ENCODE measurements around the gene HSPG2.
A peak's percentile ranks its signal among the peaks of the same experiment; 100 is the strongest.

Gene HSPG2

DNA sequence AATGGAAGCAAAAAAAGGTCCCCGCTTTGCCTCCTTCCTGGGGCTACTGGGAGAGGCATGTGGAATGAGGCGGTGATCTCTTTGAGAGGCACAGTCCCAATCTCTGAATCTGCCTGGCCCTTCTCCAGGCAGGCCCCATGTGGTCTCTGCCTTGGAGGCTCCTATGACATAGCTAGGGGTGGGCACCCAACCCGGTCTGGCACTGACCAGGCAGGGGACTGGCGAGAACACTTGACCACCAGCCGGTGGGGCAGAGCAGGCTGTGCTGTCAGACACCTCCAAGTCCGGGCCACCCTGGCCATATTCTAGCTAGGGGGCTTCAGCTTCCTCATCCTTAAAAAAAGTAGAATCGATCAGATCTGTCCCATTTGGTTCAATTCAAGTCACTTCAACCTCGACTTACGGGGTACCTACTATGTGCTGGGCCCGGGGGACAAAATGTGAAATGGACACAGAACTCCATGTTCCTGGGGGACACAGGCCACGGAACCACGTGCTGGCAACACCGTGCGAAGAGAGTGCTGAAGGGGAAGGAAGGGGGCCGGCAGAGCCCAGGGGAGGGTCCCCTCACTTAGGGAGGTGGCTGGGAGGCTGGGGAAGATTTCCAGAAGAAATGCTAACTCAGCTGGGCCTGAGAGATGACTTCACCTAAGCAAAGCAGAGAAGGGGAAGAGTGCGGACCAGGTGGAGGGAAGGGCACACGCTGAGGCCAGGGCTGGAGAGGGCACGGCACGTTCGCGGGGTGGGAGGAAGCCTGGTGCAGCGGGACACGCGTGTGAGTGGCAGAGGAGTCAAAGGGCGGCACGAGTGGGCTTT, 33.3 kb downstream of the HSPG2 start:
- Histone ChIP-seq H2AK5ac (ENCODE audit: low read length) (no peak overlapping the region), H3K79me1 (ENCODE audit: low read length) (no peaks in the 10 kb centered on the region), H3K23ac (ENCODE audit: low read length) (no peak overlapping the region), H3K36me3 (ENCODE audit: control insufficient read depth, insufficient read depth, low read length) (no peaks in the 10 kb centered on the region), H2BK5ac (ENCODE audit: low read length) (no peak overlapping the region), H3K27ac (ENCODE audit: low read depth, low read length) (no peak overlapping the region), H3K56ac (ENCODE audit: low read length) (no peak overlapping the region), H3K4me2 (ENCODE audit: low read length) (no peak overlapping the region), H2BK15ac (replicated peaks; ENCODE audit: low read depth) (no peak overlapping the region), H3K4ac (ENCODE audit: low read depth, low read length) (no peak overlapping the region), H4K8ac (ENCODE audit: low read depth, low read length) (no peak overlapping the region), H4K5ac (ENCODE audit: low read length) (no peak overlapping the region), H3K18ac (ENCODE audit: low read length) (no peak overlapping the region), H3K4me3 (ENCODE audit: low read length) (no peak overlapping the region), H3K27me3 (ENCODE audit: insufficient read depth, low read length, poor library complexity) (no peaks in the 10 kb centered on the region), H3K4me1 (ENCODE audit: control insufficient read depth, low read depth, low read length) (no peaks in the 10 kb centered on the region), H2BK120ac (ENCODE audit: low read depth, low read length) (no peak overlapping the region), H3K9ac (ENCODE audit: low read length) (no peak overlapping the region), H3K79me2 (ENCODE audit: control insufficient read depth, insufficient read depth, low read length) (no peaks in the 10 kb centered on the region)
- no CpG with 5 or more reads among the region's 26 CpGs for WGBS (ENCODE audit: extremely low coverage, insufficient coverage, low lambda C conversion rate)
- no peak for DNase-seq

DNA sequence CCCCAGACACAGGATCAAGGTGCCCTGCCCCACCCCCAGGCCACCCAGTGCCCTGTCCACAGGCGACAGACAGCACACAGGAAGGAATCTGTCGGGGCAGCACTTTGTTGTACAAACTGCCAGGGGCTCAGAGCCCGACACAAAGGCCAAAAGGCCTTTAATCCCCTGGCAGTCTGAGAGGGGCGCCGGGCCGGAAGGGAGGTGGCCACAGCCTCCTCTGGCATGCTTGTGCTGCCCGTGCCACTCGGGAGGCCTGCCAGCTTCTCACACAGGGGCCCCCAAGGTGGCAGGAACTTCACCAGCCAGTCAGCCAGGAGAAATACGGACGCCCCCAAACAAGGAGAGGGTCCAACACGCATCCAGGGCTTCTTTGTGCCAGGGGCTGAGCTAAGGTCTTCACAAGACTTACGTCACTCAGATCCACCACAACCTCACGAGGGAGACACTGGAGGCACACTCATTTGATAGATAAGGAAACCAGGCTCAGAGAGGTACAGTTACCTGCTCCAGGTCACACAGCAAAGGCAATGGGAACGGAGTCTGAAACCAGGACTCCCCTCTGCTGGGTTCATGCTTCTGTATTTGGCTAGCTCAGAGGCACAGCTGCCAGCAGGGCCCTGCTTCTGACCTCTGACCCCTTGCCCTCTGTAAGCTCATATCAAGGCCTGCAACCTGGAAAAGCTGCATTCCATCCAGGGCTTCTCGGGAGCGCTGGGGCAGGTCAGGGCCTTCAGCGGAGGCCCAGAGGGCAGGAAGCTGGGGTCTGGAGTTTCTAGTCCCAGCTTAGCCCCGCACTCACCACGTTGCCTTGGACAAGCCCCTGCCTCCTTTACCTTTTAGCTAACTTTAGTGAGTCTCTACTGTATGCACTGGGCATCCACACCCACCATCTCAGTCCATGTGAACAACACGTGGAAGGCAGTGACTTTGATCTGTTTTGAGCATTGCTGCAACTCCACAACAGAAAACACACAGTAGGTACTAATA, 34.8 kb downstream of the HSPG2 start:
- Histone ChIP-seq H4K8ac (ENCODE audit: low read depth, low read length) (no peak overlapping the region), H3K4me3 (ENCODE audit: low read length) (no peak overlapping the region), H3K4me2 (ENCODE audit: low read length) (no peak overlapping the region), H3K56ac (ENCODE audit: low read length) (peak overlapping the region; percentile 30), H3K4ac (ENCODE audit: low read depth, low read length) (no peak overlapping the region), H3K4me1 (ENCODE audit: control insufficient read depth, low read depth, low read length) (no peaks in the 10 kb centered on the region), H3K79me1 (ENCODE audit: low read length) (no peaks in the 10 kb centered on the region), H2BK120ac (ENCODE audit: low read depth, low read length) (no peak overlapping the region), H3K23ac (ENCODE audit: low read length) (no peak overlapping the region), H3K9ac (ENCODE audit: low read length) (no peak overlapping the region), H3K27ac (ENCODE audit: low read depth, low read length) (no peak overlapping the region), H2AK5ac (ENCODE audit: low read length) (no peak overlapping the region), H3K36me3 (ENCODE audit: control insufficient read depth, insufficient read depth, low read length) (no peaks in the 10 kb centered on the region), H2BK15ac (replicated peaks; ENCODE audit: low read depth) (no peak overlapping the region), H2BK5ac (ENCODE audit: low read length) (no peak overlapping the region), H3K18ac (ENCODE audit: low read length) (no peak overlapping the region), H4K5ac (ENCODE audit: low read length) (no peak overlapping the region), H3K27me3 (ENCODE audit: insufficient read depth, low read length, poor library complexity) (no peaks in the 10 kb centered on the region), H3K79me2 (ENCODE audit: control insufficient read depth, insufficient read depth, low read length) (no peaks in the 10 kb centered on the region)
- no peak for DNase-seq
- WGBS (ENCODE audit: extremely low coverage, insufficient coverage, low lambda C conversion rate): no CpG with 5 or more reads among the region's 20 CpGs

DNA sequence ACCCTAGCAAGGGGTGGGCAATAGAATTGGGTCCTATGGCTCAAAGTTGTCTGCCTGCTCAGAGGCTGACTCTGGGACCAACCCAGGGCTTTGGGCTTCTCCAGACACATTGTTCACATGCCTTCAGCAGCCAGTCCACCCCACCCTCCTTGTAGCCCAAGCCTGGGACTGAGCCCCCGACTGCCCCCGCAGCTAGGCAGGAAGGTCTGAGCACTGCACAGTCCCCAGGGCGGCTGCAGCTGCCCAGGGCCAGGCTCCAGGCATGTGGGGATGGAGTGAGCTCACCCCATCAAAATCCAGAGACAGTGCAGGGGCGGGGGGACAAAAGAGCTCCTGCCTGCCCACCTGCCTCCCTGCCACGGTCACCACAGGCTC, 35.6 kb downstream of the HSPG2 start:
- Histone ChIP-seq H3K4me3 (ENCODE audit: low read length) (no peak overlapping the region), H3K23ac (ENCODE audit: low read length) (no peak overlapping the region), H3K36me3 (ENCODE audit: control insufficient read depth, insufficient read depth, low read length) (no peaks in the 10 kb centered on the region), H3K9ac (ENCODE audit: low read length) (no peak overlapping the region), H4K8ac (ENCODE audit: low read depth, low read length) (no peak overlapping the region), H3K18ac (ENCODE audit: low read length) (no peak overlapping the region), H4K5ac (ENCODE audit: low read length) (no peak overlapping the region), H3K79me1 (ENCODE audit: low read length) (no peaks in the 10 kb centered on the region), H3K27me3 (ENCODE audit: insufficient read depth, low read length, poor library complexity) (no peaks in the 10 kb centered on the region), H2BK15ac (replicated peaks; ENCODE audit: low read depth) (no peak overlapping the region), H2AK5ac (ENCODE audit: low read length) (no peak overlapping the region), H2BK120ac (ENCODE audit: low read depth, low read length) (no peak overlapping the region), H3K56ac (ENCODE audit: low read length) (peak overlapping the region; percentile 57), H2BK5ac (ENCODE audit: low read length) (no peak overlapping the region), H3K4ac (ENCODE audit: low read depth, low read length) (no peak overlapping the region), H3K4me1 (ENCODE audit: control insufficient read depth, low read depth, low read length) (no peaks in the 10 kb centered on the region), H3K79me2 (ENCODE audit: control insufficient read depth, insufficient read depth, low read length) (no peaks in the 10 kb centered on the region), H3K4me2 (ENCODE audit: low read length) (no peak overlapping the region), H3K27ac (ENCODE audit: low read depth, low read length) (no peak overlapping the region)
- WGBS (ENCODE audit: extremely low coverage, insufficient coverage, low lambda C conversion rate): no CpG with 5 or more reads among the region's 5 CpGs
- DNase-seq: peak; percentile 66

DNA sequence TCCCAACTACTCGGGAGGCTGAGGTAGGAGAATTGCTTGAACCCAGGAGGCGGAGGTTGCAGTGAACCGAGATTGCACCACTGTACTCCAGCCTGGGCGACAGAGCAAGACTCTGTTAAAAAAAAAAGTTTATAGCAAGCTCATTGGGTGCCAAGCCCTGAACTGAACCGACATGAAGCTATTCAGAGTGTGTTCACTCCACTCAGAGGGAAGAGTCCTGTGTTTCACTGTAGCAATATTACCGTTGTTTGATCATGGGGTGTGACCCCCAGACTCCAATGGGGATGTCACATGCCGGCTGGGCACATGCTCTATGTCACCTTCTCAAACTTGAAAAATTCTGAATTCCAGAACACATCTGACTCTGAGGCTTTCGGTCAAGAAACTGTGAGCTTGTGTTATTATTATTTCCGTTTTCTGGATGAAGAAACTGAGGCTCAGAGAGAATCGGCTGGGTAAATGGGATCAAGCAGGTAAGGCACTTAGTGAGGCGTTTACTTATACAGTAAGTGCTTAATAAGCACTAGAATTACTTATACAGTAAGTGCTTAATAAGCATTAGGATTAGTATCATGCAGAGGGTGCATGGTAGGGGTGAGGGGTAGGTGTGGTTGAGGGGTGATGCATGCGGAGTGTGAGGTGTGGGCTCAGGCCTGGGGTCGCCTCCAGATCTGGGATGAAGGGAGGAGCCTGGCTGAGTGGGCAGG, 36.2 kb downstream of the HSPG2 start:
- Histone ChIP-seq H3K9ac (ENCODE audit: low read length) (no peak overlapping the region), H3K18ac (ENCODE audit: low read length) (no peak overlapping the region), H2BK15ac (replicated peaks; ENCODE audit: low read depth) (no peak overlapping the region), H3K36me3 (ENCODE audit: control insufficient read depth, insufficient read depth, low read length) (no peaks in the 10 kb centered on the region), H3K79me1 (ENCODE audit: low read length) (no peaks in the 10 kb centered on the region), H3K27me3 (ENCODE audit: insufficient read depth, low read length, poor library complexity) (no peaks in the 10 kb centered on the region), H2BK120ac (ENCODE audit: low read depth, low read length) (no peak overlapping the region), H2BK5ac (ENCODE audit: low read length) (no peak overlapping the region), H3K4me1 (ENCODE audit: control insufficient read depth, low read depth, low read length) (no peaks in the 10 kb centered on the region), H3K4me3 (ENCODE audit: low read length) (no peak overlapping the region), H3K4ac (ENCODE audit: low read depth, low read length) (no peak overlapping the region), H3K27ac (ENCODE audit: low read depth, low read length) (no peak overlapping the region), H3K56ac (ENCODE audit: low read length) (no peak overlapping the region), H3K4me2 (ENCODE audit: low read length) (no peak overlapping the region), H3K23ac (ENCODE audit: low read length) (no peak overlapping the region), H4K5ac (ENCODE audit: low read length) (no peak overlapping the region), H2AK5ac (ENCODE audit: low read length) (no peak overlapping the region), H4K8ac (ENCODE audit: low read depth, low read length) (no peak overlapping the region), H3K79me2 (ENCODE audit: control insufficient read depth, insufficient read depth, low read length) (no peaks in the 10 kb centered on the region)
- no peak for DNase-seq
- no CpG with 5 or more reads among the region's 13 CpGs for WGBS (ENCODE audit: extremely low coverage, insufficient coverage, low lambda C conversion rate)

DNA sequence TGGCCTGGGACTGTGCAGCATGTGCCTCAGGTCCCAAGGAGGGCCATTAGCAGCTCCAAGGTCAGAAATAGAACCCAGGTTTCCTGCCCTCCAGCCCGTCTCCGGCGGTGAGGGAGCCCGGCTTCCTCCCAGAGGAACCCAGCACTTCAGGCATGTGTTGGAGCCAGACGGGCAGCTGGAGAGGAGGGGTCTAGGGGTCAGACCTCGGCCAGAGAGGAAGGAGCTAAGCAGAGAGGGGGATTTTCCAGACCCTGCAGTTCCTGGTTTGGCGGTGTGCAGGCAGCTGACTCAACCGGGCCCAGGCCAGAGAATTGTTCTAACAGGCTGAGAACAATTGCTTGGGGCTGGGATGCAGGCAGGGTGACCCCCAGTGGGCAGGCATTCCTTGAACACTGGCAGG, 37.1 kb downstream of the HSPG2 start:
- DNase-seq: no peak
- H3K27me3 ChIP-seq (ENCODE audit: insufficient read depth, low read length, poor library complexity): no peaks in the 10 kb centered on the region
- no peaks in the 10 kb centered on the region for H3K79me1 ChIP-seq (ENCODE audit: low read length)
- H3K4ac ChIP-seq (ENCODE audit: low read depth, low read length): no peak overlapping the region
- H4K8ac ChIP-seq (ENCODE audit: low read depth, low read length): no peak overlapping the region
- no peak overlapping the region for H2BK5ac ChIP-seq (ENCODE audit: low read length)
- no peak overlapping the region for H3K4me3 ChIP-seq (ENCODE audit: low read length)
- H2BK120ac ChIP-seq (ENCODE audit: low read depth, low read length): no peak overlapping the region
- H2AK5ac ChIP-seq (ENCODE audit: low read length): no peak overlapping the region
- no peak overlapping the region for H3K27ac ChIP-seq (ENCODE audit: low read depth, low read length)
- H3K18ac ChIP-seq (ENCODE audit: low read length): no peak overlapping the region
- H3K4me1 ChIP-seq (ENCODE audit: control insufficient read depth, low read depth, low read length): no peaks in the 10 kb centered on the region
- no peak overlapping the region for H3K4me2 ChIP-seq (ENCODE audit: low read length)
- no peak overlapping the region for H3K9ac ChIP-seq (ENCODE audit: low read length)
- H2BK15ac ChIP-seq (replicated peaks; ENCODE audit: low read depth): no peak overlapping the region
- no peak overlapping the region for H4K5ac ChIP-seq (ENCODE audit: low read length)
- H3K23ac ChIP-seq (ENCODE audit: low read length): no peak overlapping the region
- no peaks in the 10 kb centered on the region for H3K36me3 ChIP-seq (ENCODE audit: control insufficient read depth, insufficient read depth, low read length)
- peak overlapping the region; percentile 43 for H3K56ac ChIP-seq (ENCODE audit: low read length)
- no CpG with 5 or more reads among the region's 8 CpGs for WGBS (ENCODE audit: extremely low coverage, insufficient coverage, low lambda C conversion rate)
- H3K79me2 ChIP-seq (ENCODE audit: control insufficient read depth, insufficient read depth, low read length): no peaks in the 10 kb centered on the region
